GM23338 (cell line): ENCODE results near the gene UIMC1.

ENCODE experiments used
- EZH2 ChIP-seq: fragments of 200-600 bp; sonication (generic); IDR thresholded peaks from one replicate; pipeline ENCODE4 v1.8.0; 2017; ENCODE audit warnings: antibody characterized with exemption, mild to moderate bottlenecking, low read depth; ENCODE audit not compliant: unreplicated experiment
- EZH2phosphoT487 ChIP-seq: fragments of 200-600 bp; sonication (generic); IDR thresholded peaks from one replicate; pipeline ENCODE4 v1.8.1; 2018; ENCODE audit warnings: antibody characterized with exemption; ENCODE audit not compliant: unreplicated experiment
- JUNB ChIP-seq: IDR thresholded peaks from one replicate; pipeline ENCODE4 v1.6.1; 2016; ENCODE audit warnings: antibody characterized with exemption; ENCODE audit not compliant: unreplicated experiment
- POLR2AphosphoS5 ChIP-seq: IDR thresholded peaks from 2 replicates; pipeline ENCODE4 v1.6.1; 2016; ENCODE audit warnings: antibody characterized with exemption, low read depth
- STAT1 ChIP-seq: IDR thresholded peaks from one replicate; pipeline ENCODE4 v1.6.1; 2016; ENCODE audit warnings: antibody characterized with exemption; ENCODE audit not compliant: unreplicated experiment
- TF ChIP-seq, protein P1 (sequence below): fragments of 250-450 bp; sonication (Bioruptor Pico); IDR thresholded peaks from 2 replicates; pipeline ENCODE4 v1.5.0; 2020; ENCODE audit warnings: mild to moderate bottlenecking, moderate library complexity
- TF ChIP-seq, protein P2 (sequence below), 2 experiments: fragments of 200-600 bp in 1 of 2; sonication (generic) in 1 of 2; conservative IDR thresholded peaks; 2 replicates each; pipeline versions ENCODE4 v1.5.1 to v1.6.1; 2016 to 2017; ENCODE audit warnings: antibody characterized with exemption in 2 of 2, low read depth in 2 of 2, mild to moderate bottlenecking in 2 of 2, moderate library complexity in 1 of 2
- TF ChIP-seq, protein P3 (sequence below): IDR thresholded peaks from 2 replicates; pipeline ENCODE4 v1.6.1; 2016; ENCODE audit warnings: antibody characterized with exemption
- TF ChIP-seq, protein P4 (sequence below): IDR thresholded peaks from one replicate; pipeline ENCODE4 v1.6.1; 2018; ENCODE audit warnings: antibody characterized with exemption; ENCODE audit not compliant: unreplicated experiment

DNA sequence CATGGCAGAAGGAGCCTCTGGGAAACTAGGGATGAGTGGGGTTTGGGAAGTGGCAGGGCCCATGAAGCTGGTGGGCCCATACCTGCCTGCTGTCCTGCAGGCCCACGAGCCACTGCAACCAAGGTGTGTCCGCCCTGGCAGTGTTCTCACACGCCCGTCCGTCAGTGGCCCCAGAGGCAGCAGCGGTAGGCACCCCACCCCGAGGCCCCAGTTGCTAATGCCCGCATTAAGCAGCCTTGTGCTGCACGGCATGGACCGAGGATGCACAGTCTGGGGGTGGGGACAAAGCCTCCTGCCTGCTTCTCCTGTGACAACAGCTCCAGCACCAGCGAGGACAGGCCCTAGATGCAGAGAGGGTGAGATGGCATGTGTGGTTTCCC, 148.7 kb downstream of the UIMC1 start:
- TF ChIP-seq, protein P1, sequence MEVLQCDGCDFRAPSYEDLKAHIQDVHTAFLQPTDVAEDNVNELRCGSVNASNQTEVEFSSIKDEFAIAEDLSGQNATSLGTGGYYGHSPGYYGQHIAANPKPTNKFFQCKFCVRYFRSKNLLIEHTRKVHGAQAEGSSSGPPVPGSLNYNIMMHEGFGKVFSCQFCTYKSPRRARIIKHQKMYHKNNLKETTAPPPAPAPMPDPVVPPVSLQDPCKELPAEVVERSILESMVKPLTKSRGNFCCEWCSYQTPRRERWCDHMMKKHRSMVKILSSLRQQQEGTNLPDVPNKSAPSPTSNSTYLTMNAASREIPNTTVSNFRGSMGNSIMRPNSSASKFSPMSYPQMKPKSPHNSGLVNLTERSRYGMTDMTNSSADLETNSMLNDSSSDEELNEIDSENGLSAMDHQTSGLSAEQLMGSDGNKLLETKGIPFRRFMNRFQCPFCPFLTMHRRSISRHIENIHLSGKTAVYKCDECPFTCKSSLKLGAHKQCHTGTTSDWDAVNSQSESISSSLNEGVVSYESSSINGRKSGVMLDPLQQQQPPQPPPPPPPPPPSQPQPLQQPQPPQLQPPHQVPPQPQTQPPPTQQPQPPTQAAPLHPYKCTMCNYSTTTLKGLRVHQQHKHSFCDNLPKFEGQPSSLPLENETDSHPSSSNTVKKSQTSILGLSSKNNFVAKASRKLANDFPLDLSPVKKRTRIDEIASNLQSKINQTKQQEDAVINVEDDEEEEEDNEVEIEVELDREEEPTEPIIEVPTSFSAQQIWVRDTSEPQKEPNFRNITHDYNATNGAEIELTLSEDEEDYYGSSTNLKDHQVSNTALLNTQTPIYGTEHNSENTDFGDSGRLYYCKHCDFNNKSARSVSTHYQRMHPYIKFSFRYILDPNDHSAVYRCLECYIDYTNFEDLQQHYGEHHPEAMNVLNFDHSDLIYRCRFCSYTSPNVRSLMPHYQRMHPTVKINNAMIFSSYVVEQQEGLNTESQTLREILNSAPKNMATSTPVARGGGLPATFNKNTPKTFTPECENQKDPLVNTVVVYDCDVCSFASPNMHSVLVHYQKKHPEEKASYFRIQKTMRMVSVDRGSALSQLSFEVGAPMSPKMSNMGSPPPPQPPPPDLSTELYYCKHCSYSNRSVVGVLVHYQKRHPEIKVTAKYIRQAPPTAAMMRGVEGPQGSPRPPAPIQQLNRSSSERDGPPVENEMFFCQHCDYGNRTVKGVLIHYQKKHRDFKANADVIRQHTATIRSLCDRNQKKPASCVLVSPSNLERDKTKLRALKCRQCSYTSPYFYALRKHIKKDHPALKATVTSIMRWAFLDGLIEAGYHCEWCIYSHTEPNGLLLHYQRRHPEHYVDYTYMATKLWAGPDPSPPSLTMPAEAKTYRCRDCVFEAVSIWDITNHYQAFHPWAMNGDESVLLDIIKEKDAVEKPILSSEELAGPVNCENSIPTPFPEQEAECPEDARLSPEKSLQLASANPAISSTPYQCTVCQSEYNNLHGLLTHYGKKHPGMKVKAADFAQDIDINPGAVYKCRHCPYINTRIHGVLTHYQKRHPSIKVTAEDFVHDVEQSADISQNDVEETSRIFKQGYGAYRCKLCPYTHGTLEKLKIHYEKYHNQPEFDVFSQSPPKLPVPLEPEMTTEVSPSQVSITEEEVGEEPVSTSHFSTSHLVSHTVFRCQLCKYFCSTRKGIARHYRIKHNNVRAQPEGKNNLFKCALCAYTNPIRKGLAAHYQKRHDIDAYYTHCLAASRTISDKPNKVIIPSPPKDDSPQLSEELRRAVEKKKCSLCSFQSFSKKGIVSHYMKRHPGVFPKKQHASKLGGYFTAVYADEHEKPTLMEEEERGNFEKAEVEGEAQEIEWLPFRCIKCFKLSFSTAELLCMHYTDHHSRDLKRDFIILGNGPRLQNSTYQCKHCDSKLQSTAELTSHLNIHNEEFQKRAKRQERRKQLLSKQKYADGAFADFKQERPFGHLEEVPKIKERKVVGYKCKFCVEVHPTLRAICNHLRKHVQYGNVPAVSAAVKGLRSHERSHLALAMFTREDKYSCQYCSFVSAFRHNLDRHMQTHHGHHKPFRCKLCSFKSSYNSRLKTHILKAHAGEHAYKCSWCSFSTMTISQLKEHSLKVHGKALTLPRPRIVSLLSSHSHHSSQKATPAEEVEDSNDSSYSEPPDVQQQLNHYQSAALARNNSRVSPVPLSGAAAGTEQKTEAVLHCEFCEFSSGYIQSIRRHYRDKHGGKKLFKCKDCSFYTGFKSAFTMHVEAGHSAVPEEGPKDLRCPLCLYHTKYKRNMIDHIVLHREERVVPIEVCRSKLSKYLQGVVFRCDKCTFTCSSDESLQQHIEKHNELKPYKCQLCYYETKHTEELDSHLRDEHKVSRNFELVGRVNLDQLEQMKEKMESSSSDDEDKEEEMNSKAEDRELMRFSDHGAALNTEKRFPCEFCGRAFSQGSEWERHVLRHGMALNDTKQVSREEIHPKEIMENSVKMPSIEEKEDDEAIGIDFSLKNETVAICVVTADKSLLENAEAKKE (CRISPR knock-in tag): no peak
- TF ChIP-seq, protein P2, sequence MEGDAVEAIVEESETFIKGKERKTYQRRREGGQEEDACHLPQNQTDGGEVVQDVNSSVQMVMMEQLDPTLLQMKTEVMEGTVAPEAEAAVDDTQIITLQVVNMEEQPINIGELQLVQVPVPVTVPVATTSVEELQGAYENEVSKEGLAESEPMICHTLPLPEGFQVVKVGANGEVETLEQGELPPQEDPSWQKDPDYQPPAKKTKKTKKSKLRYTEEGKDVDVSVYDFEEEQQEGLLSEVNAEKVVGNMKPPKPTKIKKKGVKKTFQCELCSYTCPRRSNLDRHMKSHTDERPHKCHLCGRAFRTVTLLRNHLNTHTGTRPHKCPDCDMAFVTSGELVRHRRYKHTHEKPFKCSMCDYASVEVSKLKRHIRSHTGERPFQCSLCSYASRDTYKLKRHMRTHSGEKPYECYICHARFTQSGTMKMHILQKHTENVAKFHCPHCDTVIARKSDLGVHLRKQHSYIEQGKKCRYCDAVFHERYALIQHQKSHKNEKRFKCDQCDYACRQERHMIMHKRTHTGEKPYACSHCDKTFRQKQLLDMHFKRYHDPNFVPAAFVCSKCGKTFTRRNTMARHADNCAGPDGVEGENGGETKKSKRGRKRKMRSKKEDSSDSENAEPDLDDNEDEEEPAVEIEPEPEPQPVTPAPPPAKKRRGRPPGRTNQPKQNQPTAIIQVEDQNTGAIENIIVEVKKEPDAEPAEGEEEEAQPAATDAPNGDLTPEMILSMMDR (conservative IDR thresholded peaks at IDR 0.05; ENCODE audit: low read depth in 2 of 2): no peak
- TF ChIP-seq EZH2phosphoT487 (no peak), EZH2 (no peak), POLR2AphosphoS5 (no peak), JUNB (no peak), STAT1 (no peak)
- TF ChIP-seq, protein P3, sequence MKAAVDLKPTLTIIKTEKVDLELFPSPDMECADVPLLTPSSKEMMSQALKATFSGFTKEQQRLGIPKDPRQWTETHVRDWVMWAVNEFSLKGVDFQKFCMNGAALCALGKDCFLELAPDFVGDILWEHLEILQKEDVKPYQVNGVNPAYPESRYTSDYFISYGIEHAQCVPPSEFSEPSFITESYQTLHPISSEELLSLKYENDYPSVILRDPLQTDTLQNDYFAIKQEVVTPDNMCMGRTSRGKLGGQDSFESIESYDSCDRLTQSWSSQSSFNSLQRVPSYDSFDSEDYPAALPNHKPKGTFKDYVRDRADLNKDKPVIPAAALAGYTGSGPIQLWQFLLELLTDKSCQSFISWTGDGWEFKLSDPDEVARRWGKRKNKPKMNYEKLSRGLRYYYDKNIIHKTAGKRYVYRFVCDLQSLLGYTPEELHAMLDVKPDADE: no peak
- TF ChIP-seq, protein P4, sequence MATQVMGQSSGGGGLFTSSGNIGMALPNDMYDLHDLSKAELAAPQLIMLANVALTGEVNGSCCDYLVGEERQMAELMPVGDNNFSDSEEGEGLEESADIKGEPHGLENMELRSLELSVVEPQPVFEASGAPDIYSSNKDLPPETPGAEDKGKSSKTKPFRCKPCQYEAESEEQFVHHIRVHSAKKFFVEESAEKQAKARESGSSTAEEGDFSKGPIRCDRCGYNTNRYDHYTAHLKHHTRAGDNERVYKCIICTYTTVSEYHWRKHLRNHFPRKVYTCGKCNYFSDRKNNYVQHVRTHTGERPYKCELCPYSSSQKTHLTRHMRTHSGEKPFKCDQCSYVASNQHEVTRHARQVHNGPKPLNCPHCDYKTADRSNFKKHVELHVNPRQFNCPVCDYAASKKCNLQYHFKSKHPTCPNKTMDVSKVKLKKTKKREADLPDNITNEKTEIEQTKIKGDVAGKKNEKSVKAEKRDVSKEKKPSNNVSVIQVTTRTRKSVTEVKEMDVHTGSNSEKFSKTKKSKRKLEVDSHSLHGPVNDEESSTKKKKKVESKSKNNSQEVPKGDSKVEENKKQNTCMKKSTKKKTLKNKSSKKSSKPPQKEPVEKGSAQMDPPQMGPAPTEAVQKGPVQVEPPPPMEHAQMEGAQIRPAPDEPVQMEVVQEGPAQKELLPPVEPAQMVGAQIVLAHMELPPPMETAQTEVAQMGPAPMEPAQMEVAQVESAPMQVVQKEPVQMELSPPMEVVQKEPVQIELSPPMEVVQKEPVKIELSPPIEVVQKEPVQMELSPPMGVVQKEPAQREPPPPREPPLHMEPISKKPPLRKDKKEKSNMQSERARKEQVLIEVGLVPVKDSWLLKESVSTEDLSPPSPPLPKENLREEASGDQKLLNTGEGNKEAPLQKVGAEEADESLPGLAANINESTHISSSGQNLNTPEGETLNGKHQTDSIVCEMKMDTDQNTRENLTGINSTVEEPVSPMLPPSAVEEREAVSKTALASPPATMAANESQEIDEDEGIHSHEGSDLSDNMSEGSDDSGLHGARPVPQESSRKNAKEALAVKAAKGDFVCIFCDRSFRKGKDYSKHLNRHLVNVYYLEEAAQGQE: no peak
